ENCODE results near the gene JARID2.

Gene JARID2

DNA sequence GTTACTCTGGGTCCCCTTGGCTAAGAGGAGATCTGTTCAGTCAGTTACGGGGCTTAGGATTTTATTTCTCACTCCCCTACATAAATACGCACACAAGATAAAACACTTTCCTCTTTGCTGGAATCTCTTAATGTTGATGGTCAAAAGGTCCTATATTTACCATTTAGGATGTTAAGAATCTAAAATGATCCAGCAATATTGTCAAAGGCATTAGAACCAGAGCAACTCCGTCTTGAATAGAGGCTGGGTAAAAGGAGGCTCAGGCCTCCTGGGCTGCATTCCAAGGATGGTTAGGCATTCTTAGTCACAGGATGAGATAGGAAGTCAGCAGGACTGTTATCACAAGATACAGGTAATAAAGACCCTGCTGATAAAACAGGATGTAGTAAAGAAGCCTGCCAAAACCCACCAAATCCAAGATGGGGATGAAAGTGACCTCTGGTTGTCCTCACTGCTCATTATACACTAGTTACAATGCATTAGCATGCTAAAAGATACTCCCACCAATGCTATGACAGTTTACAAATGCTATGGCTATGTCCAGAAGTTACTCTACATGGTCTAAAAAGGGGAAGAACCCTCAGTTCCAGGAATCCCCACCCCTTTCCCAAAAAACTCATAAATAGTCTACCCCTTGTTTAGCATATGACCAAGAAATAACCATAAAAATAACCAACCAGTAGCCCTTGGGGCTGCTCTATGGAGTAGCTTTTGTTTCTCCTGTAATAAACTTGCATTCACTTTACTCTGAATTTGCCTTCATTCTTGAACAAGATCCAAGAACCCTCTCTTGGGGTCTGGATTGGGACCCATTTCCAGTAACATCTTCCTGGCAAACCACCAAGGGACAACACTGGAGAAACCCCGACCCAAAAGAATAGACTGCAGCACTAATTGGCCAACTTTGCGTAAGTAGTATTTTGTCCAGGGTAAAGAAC, 309.5 kb downstream of the JARID2 start:
- no peak overlapping the region for H3K4me3 ChIP-seq (ENCODE audit: low read depth, low read length)
- TF ChIP-seq, protein P1, sequence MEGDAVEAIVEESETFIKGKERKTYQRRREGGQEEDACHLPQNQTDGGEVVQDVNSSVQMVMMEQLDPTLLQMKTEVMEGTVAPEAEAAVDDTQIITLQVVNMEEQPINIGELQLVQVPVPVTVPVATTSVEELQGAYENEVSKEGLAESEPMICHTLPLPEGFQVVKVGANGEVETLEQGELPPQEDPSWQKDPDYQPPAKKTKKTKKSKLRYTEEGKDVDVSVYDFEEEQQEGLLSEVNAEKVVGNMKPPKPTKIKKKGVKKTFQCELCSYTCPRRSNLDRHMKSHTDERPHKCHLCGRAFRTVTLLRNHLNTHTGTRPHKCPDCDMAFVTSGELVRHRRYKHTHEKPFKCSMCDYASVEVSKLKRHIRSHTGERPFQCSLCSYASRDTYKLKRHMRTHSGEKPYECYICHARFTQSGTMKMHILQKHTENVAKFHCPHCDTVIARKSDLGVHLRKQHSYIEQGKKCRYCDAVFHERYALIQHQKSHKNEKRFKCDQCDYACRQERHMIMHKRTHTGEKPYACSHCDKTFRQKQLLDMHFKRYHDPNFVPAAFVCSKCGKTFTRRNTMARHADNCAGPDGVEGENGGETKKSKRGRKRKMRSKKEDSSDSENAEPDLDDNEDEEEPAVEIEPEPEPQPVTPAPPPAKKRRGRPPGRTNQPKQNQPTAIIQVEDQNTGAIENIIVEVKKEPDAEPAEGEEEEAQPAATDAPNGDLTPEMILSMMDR (conservative IDR thresholded peaks at IDR 0.05; ENCODE audit: low read depth, low read length), result no peak
- no peak for DNase-seq (ENCODE audit: low read depth)

DNA sequence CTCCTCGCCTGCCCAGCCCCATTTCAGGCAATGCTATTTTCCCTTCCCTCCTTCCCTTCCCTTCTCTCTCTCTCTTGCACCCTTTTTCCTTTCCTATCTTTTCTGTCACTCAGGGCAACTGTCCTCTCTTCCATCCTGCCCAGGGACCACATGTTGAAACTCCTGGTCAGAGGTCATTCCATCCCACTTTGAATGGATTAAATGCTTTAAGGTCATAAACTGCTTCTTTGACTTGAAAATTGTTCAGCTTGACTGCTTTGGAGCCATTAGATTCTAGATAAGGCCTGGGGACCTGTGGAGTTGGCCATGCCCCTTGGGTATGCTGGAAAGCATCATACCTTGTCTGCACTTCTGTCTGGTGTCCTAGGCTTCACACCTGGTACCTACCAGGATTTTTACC, 310.8 kb downstream of the JARID2 start:
- no peak overlapping the region for H3K4me3 ChIP-seq (ENCODE audit: low read depth, low read length)
- TF ChIP-seq, protein P1 (conservative IDR thresholded peaks at IDR 0.05; ENCODE audit: low read depth, low read length), result no peak
- DNase-seq (ENCODE audit: low read depth), result no peak

DNA sequence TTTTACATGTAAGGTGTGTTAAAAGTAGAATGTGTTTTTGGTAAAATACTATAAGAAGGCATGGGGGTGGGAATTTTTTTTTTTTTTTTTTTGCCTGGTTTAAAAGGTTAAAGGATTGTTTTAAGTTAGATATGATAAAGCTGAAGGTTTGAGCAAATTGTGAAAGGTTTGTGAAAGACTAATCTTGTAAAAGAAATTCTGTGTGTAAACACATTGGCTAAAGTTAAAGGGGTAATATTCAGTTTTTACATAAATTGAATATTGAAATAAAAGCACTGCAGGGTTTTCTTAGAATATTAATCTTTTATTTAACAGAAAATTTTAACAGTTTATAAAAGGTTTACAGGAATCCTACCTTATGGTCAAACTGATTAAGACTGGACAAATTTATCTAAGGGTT, 311.3 kb downstream of the JARID2 start:
- TF ChIP-seq, protein P1 (conservative IDR thresholded peaks at IDR 0.05; ENCODE audit: low read depth, low read length), result no peak
- DNase-seq (ENCODE audit: low read depth), result no peak
- H3K4me3 ChIP-seq (ENCODE audit: low read depth, low read length), result no peak overlapping the region

DNA sequence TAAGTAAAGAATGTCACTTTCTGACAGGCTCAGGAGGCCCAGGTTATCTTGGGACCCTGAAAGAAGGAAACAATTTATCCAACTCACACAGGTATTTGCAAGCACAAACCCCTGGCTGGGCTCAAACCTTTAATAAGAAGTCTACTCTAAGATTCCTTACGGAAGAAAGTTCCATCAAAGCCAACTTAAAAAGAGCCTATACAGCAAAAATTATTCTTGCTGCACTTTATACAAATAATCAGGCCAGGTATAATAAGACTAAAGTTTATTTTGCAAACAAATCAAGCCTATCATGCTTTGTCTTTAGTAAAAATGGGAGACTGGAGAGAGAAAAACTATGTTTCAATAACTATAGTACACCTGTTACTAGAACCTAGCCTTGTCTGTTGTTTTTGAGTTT, 314.8 kb downstream of the JARID2 start:
- no peak overlapping the region for H3K4me3 ChIP-seq (ENCODE audit: low read depth, low read length)
- DNase-seq (ENCODE audit: low read depth), result no peak
- TF ChIP-seq, protein P1 (conservative IDR thresholded peaks at IDR 0.05; ENCODE audit: low read depth, low read length), result no peak

DNA sequence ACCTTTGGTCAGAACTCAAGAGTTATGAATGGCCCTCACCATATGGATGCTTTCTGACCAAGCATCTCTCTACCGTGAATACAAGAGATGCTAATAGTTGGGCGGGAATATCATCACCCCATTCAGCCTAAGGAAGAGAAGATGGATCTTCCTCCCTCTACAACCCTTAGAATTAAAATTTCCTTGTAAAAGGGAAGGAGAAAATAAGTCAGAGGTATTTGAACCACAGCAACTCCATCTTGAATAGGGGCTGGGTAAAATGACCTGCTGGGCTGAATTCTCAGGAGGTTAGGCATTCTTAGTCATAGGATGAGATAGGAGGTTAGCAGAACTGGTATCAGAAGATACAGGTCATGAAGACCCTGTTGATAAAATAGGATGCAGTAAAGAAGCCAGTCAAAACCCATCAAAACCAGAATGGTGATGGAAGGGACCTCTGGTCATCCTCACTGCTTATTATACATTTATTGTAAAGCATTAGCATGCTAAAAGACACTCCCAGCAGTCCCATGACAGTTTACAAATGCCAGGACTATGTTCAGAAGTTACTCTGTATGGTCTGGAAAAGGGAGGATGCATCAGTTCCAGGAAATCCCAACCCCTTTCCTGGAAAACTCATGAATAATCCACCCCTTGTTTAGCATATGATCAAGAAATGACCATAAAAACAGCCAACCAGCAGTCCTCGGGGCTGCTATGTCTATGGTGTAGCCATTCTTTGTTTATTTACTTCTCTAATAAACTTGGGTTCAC, 315.8 kb downstream of the JARID2 start:
- TF ChIP-seq, protein P1 (conservative IDR thresholded peaks at IDR 0.05; ENCODE audit: low read depth, low read length), result no peak
- H3K4me3 ChIP-seq (ENCODE audit: low read depth, low read length), result no peak overlapping the region
- no peak for DNase-seq (ENCODE audit: low read depth)

DNA sequence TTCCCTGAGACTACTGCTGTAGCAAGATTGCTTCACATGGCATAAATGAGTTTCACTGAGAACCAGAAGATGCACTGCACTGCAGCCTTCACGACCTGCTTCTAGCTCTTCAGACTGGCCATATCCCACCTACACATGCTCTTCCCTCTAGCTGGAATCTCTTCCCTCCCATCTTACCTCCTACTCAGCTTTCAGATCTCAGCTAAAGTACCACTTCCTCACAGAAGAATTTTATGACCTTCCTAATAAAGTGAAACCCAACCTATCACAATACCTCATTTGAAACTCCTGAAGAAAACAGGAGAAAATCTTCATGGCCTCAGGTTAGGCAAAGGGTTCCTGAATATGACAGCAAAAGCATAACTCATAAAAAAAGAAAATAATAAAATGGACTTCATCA, 317.1 kb downstream of the JARID2 start:
- TF ChIP-seq, protein P1 (conservative IDR thresholded peaks at IDR 0.05; ENCODE audit: low read depth, low read length), result no peak
- no peak overlapping the region for H3K4me3 ChIP-seq (ENCODE audit: low read depth, low read length)
- DNase-seq (ENCODE audit: low read depth), result no peak
